ENCODE measurements around the gene DIAPH1.

DNA sequence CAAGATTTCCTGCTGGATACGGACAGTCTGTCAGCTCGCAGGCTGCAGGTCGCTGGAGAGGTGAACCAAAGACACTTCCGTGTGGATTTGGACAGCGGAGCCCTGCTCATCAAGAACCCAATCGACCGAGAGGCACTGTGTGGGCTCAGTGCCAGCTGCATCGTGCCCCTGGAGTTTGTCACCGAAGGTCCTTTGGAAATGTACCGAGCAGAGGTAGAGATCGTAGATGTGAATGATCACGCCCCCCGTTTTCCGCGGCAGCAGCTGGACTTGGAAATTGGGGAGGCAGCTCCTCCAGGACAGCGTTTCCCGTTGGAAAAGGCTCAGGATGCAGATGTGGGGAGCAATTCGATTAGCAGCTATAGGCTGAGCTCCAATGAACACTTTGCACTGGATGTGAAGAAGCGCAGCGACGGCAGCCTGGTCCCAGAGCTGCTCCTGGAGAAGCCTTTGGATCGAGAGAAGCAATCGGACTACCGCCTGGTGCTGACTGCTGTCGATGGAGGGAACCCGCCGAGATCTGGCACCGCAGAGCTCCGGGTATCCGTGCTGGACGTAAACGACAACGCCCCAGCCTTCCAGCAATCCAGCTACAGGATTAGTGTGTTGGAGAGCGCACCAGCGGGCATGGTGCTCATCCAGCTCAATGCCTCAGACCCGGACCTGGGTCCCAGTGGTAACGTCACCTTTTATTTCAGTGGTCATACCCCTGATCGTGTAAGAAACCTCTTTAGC is 133.3 kb downstream of the DIAPH1 start:
- TF ChIP-seq, protein P1, sequence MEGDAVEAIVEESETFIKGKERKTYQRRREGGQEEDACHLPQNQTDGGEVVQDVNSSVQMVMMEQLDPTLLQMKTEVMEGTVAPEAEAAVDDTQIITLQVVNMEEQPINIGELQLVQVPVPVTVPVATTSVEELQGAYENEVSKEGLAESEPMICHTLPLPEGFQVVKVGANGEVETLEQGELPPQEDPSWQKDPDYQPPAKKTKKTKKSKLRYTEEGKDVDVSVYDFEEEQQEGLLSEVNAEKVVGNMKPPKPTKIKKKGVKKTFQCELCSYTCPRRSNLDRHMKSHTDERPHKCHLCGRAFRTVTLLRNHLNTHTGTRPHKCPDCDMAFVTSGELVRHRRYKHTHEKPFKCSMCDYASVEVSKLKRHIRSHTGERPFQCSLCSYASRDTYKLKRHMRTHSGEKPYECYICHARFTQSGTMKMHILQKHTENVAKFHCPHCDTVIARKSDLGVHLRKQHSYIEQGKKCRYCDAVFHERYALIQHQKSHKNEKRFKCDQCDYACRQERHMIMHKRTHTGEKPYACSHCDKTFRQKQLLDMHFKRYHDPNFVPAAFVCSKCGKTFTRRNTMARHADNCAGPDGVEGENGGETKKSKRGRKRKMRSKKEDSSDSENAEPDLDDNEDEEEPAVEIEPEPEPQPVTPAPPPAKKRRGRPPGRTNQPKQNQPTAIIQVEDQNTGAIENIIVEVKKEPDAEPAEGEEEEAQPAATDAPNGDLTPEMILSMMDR (conservative IDR thresholded peaks at IDR 0.05 in 1 of 2, IDR thresholded peaks at IDR 0.05 in 1 of 2; ENCODE audit: extremely low read depth in 1 of 2, insufficient read depth in 1 of 2, low read depth in 1 of 2, low read length in 2 of 2) = no peak
- TF ChIP-seq EZH2 (IDR thresholded peaks at IDR 0.05; ENCODE audit: borderline replicate concordance, low read length) = no peak

Measured in mammary epithelial cell (primary cell).